HepG2 (cell line): ENCODE data around the gene PIM3. TPM values are rescaled to one million over a fixed set of nuclear protein-coding genes. Genes with fewer than 3 reads are reported as not detected.
A peak's percentile ranks its signal among the peaks of the same experiment; 100 is the strongest.

ENCODE experiments used
- AHR ChIP-seq: IDR thresholded peaks from 2 replicates; pipeline ENCODE4 v1.6.1; 2018; ENCODE audit warnings: missing genetic modification reagents, missing compliant biosample characterization
- HDAC2 ChIP-seq: sonication (generic); formaldehyde crosslinking; IDR thresholded peaks from 2 replicates; pipeline ENCODE4 v1.4.0; 2020; ENCODE audit warnings: missing genetic modification reagents
- HNRNPH1 ChIP-seq: fragments of 200-400 bp; formaldehyde crosslinking; optimal IDR thresholded peaks from 2 replicates; pipeline ENCODE3; 2017; ENCODE audit warnings: mild to moderate bottlenecking, low read depth, low read length
- HNRNPK ChIP-seq: fragments of 200-400 bp; formaldehyde crosslinking; IDR thresholded peaks from 2 replicates; pipeline ENCODE4 v1.6.1; 2018; ENCODE audit warnings: low read length, low read depth, moderate library complexity, mild to moderate bottlenecking; ENCODE audit not compliant: poor library complexity, severe bottlenecking
- KDM5B ChIP-seq: sonication (generic); formaldehyde crosslinking; IDR thresholded peaks from 2 replicates; pipeline ENCODE4 v1.4.0; 2020; ENCODE audit warnings: missing genetic modification reagents, mild to moderate bottlenecking, borderline replicate concordance
- MBNL3 ChIP-seq: fragments of 250-450 bp; sonication (Bioruptor Pico); conservative IDR thresholded peaks from 2 replicates; pipeline ENCODE4 v1.8.0; 2022; ENCODE audit warnings: mild to moderate bottlenecking, inconsistent platforms
- NAIF1 ChIP-seq: sonication (generic); formaldehyde crosslinking; IDR thresholded peaks from 2 replicates; pipeline ENCODE4 v1.5.0; 2020; ENCODE audit warnings: mild to moderate bottlenecking, missing genetic modification reagents, borderline replicate concordance
- RBM39 ChIP-seq: fragments of 200-400 bp; formaldehyde crosslinking; IDR thresholded peaks from one replicate; pipeline ENCODE4 v1.6.1; 2018; ENCODE audit warnings: antibody characterized with exemption, mild to moderate bottlenecking, low read depth, low read length; ENCODE audit not compliant: poor library complexity, severe bottlenecking
- XBP1 ChIP-seq: sonication (generic); formaldehyde crosslinking; IDR thresholded peaks from 2 replicates; pipeline ENCODE4 v1.5.0; 2020; ENCODE audit warnings: missing genetic modification reagents
- ZBTB7B ChIP-seq: sonication (generic); formaldehyde crosslinking; IDR thresholded peaks from 2 replicates; pipeline ENCODE4 v1.4.0; 2020; ENCODE audit warnings: missing genetic modification reagents
- ZC3H4 ChIP-seq: sonication (generic); formaldehyde crosslinking; IDR thresholded peaks from 2 replicates; pipeline ENCODE4 v1.4.0; 2020; ENCODE audit warnings: missing genetic modification reagents, borderline replicate concordance
- ZFAT ChIP-seq: sonication (generic); formaldehyde crosslinking; conservative IDR thresholded peaks from 2 replicates; pipeline ENCODE4 v1.8.1; 2023; ENCODE audit warnings: missing genetic modification reagents, inconsistent platforms
- ZFY ChIP-seq: sonication (generic); formaldehyde crosslinking; IDR thresholded peaks from 2 replicates; pipeline ENCODE4 v1.4.0; 2020; ENCODE audit warnings: missing genetic modification reagents
- ZFYVE20 ChIP-seq: sonication (generic); formaldehyde crosslinking; IDR thresholded peaks from 2 replicates; pipeline ENCODE4 v1.8.0; 2023; ENCODE audit warnings: low read depth, mild to moderate bottlenecking, moderate library complexity, missing genetic modification reagents, borderline replicate concordance
- ZNF296 ChIP-seq: sonication (generic); formaldehyde crosslinking; conservative IDR thresholded peaks from 2 replicates; pipeline ENCODE4 v1.5.0; 2020; ENCODE audit warnings: mild to moderate bottlenecking, missing genetic modification reagents
- ZNF431 ChIP-seq: sonication (generic); formaldehyde crosslinking; IDR thresholded peaks from 2 replicates; pipeline ENCODE4 v1.9.0; 2022; ENCODE audit warnings: missing genetic modification reagents, low read depth, mild to moderate bottlenecking, borderline replicate concordance
- ZNF501 ChIP-seq: sonication (generic); formaldehyde crosslinking; IDR thresholded peaks from 2 replicates; pipeline ENCODE4 v1.5.1; 2020; ENCODE audit warnings: mild to moderate bottlenecking, moderate library complexity, missing genetic modification reagents
- ZNF766 ChIP-seq: sonication (generic); formaldehyde crosslinking; IDR thresholded peaks from 2 replicates; pipeline ENCODE4 v1.5.0; 2020; ENCODE audit warnings: missing genetic modification reagents, borderline replicate concordance
- ZNF790 ChIP-seq: sonication (generic); formaldehyde crosslinking; IDR thresholded peaks from 2 replicates; pipeline ENCODE4 v1.8.0; 2022; ENCODE audit warnings: missing genetic modification reagents, mild to moderate bottlenecking, borderline replicate concordance
- polyA plus RNA-seq, 8 experiments: library from polyadenylated mRNA; depleted of rRNA in 3 of 8; stranded (reverse) in 7 of 8; unstranded in 1 of 8; fragments of >200 nt; fragmentation: Illumina TruSeq in 4 of 8; extraction: Trizol in 4 of 8; gene quantifications; 2 replicates each; pipeline versions ENCODE4 v1.2.1 to v1.2.3, GENCODE V29; 2011 to 2016; ENCODE audit warnings: low read depth in 4 of 8, missing spikeins in 1 of 8, mixed read lengths in 1 of 8; ENCODE audit not compliant: insufficient read depth in 1 of 8
- total RNA-seq, 5 experiments: library from RNA; depleted of rRNA; stranded (reverse); fragments of >200 nt; fragmentation: Illumina TruSeq; extraction: Trizol; gene quantifications; 2 replicates each; pipeline ENCODE4 v1.2.3, GENCODE V29; 2016; ENCODE audit warnings: low read depth in 1 of 5
- TF ChIP-seq, protein P1 (sequence below): sonication (generic); formaldehyde crosslinking; IDR thresholded peaks from 2 replicates; pipeline ENCODE4 v1.4.0; 2020; ENCODE audit warnings: missing genetic modification reagents, borderline replicate concordance
- TF ChIP-seq, protein P2 (sequence below): sonication (generic); formaldehyde crosslinking; conservative IDR thresholded peaks from 2 replicates; pipeline ENCODE4 v1.4.0; 2020; ENCODE audit warnings: missing genetic modification reagents

The PIM3 gene
- total and polyA plus RNA-seq, 2 of the 13 experiments (the other 11 are each of a cell fraction or from before 2014, with no cell fraction given) = 21.6 to 31.2 TPM

DNA sequence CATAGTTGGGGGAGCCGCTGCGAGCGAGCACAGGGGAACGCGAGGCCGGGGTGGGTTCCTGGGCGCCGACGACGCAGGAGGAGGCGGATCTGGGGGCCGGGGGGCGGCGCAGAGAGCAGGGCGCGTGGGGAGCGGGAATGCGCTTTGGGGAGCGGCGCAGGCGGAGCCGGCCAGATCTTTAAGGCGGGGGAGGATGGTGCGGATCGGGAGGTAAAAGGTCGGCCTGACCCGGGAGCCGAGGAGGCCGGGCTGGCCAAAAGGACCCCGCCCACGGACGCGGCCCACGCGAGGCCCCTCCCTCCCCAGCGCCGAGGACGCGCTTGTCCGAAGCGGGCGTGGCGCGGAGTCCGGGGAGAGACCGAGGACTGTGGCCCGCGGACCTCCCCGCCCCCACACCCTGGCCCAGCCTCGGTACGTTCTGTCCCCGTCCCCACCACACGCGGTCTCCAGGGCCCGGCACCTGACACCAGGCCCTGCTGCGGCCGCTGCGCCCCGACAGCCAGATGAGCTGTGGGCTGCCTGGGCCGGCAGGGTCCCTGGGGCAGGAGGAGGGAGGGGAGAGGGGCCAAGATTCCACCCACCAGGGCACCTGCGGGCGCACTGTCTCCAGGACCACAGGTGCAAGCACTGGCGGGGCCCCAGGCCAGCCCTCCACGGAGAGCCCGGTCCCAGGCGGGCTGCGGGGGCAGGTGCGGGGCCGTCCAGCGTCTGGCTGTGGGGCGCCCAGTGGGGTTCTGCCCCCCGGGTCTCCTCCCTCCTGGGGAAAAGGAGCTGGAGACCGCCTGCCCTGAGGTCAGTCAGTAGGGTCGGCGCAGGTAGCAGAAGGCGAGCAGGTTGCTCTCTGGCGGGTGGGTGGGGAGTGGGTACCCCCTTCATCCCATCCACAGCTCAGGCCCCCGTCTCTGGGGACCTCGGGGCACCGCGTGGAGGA lies 10.9 kb downstream of the PIM3 start (continued):
- TF ChIP-seq AHR (CRISPR knock-in tag) (no peak), HNRNPH1 (no peak), ZFYVE20 (CRISPR knock-in tag) (no peak), KDM5B (CRISPR knock-in tag) (peak; percentile 7; the same call in 1 of the 2 replicates), ZNF790 (CRISPR knock-in tag) (no peak), XBP1 (no peak), RBM39 (peak; percentile 88), HDAC2 (no peak), ZNF501 (CRISPR knock-in tag) (no peak), MBNL3 (no peak), ZNF431 (CRISPR knock-in tag) (no peak), HNRNPK (peak; percentile 66), ZFAT (no peak), ZFY (CRISPR knock-in tag) (peak; percentile 59), NAIF1 (CRISPR knock-in tag) (no peak; the same call in 1 of the 2 replicates), ZNF766 (CRISPR knock-in tag) (0 out of 2 replicates have a peak, but pooled peaks have one; percentile 55), ZNF296 (CRISPR knock-in tag) (no peak), ZBTB7B (CRISPR knock-in tag) (peak; percentile 50; the same call in 1 of the 2 replicates), ZC3H4 (peak; percentile 85; the same call in 1 of the 2 replicates)
- TF ChIP-seq, protein P1, sequence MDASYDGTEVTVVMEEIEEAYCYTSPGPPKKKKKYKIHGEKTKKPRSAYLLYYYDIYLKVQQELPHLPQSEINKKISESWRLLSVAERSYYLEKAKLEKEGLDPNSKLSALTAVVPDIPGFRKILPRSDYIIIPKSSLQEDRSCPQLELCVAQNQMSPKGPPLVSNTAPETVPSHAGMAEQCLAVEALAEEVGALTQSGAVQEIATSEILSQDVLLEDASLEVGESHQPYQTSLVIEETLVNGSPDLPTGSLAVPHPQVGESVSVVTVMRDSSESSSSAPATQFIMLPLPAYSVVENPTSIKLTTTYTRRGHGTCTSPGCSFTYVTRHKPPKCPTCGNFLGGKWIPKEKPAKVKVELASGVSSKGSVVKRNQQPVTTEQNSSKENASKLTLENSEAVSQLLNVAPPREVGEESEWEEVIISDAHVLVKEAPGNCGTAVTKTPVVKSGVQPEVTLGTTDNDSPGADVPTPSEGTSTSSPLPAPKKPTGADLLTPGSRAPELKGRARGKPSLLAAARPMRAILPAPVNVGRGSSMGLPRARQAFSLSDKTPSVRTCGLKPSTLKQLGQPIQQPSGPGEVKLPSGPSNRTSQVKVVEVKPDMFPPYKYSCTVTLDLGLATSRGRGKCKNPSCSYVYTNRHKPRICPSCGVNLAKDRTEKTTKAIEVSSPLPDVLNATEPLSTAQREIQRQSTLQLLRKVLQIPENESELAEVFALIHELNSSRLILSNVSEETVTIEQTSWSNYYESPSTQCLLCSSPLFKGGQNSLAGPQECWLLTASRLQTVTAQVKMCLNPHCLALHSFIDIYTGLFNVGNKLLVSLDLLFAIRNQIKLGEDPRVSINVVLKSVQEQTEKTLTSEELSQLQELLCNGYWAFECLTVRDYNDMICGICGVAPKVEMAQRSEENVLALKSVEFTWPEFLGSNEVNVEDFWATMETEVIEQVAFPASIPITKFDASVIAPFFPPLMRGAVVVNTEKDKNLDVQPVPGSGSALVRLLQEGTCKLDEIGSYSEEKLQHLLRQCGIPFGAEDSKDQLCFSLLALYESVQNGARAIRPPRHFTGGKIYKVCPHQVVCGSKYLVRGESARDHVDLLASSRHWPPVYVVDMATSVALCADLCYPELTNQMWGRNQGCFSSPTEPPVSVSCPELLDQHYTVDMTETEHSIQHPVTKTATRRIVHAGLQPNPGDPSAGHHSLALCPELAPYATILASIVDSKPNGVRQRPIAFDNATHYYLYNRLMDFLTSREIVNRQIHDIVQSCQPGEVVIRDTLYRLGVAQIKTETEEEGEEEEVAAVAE (CRISPR knock-in tag) = no peak
- TF ChIP-seq, protein P2, sequence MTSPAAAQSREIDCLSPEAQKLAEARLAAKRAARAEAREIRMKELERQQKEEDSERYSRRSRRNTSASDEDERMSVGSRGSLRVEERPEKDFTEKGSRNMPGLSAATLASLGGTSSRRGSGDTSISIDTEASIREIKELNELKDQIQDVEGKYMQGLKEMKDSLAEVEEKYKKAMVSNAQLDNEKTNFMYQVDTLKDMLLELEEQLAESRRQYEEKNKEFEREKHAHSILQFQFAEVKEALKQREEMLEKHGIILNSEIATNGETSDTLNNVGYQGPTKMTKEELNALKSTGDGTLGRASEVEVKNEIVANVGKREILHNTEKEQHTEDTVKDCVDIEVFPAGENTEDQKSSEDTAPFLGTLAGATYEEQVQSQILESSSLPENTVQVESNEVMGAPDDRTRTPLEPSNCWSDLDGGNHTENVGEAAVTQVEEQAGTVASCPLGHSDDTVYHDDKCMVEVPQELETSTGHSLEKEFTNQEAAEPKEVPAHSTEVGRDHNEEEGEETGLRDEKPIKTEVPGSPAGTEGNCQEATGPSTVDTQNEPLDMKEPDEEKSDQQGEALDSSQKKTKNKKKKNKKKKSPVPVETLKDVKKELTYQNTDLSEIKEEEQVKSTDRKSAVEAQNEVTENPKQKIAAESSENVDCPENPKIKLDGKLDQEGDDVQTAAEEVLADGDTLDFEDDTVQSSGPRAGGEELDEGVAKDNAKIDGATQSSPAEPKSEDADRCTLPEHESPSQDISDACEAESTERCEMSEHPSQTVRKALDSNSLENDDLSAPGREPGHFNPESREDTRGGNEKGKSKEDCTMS (CRISPR knock-in tag) = no peak
